ENCODE results near the gene OR5H1. TPM values are rescaled to one million over a fixed set of nuclear protein-coding genes. Genes with fewer than 3 reads are reported as not detected.

The OR5H1 gene
- total and polyA plus RNA-seq, 10 of the 15 experiments (the other 5 are each of a cell fraction or from before 2014, with no cell fraction given) = not detected

- BruUV-seq (replicated peaks) = no TSS peak
- intact Hi-C loops (cut with micrococcal nuclease; ENCODE audit: unreplicated experiment) = no loop called here
- Histone ChIP-seq H3K9ac (ENCODE audit: control insufficient read depth, insufficient read depth, low read length) (no peak overlapping the region), H3K27ac (ENCODE audit: control insufficient read depth, insufficient read depth) (no peak overlapping the region), H3K4me2 (ENCODE audit: control insufficient read depth, insufficient read depth) (no peak overlapping the region), H3K27me3 (replicated peaks in 1 of 2; ENCODE audit: control insufficient read depth in 2 of 2, insufficient read depth in 2 of 2, low read length in 1 of 2) (no peaks in the 10 kb centered on the region), H2AFZ (ENCODE audit: control insufficient read depth, low read depth, low read length) (no peak overlapping the region), H4K20me1 (ENCODE audit: control insufficient read depth, insufficient read depth) (no peaks in the 10 kb centered on the region), H3K4me3 (no peak overlapping the region), H3K4me1 (ENCODE audit: control insufficient read depth, insufficient read depth, low read length) (no peaks in the 10 kb centered on the region), H3K36me3 (ENCODE audit: control insufficient read depth in 2 of 2, insufficient read depth in 2 of 2, low read length in 1 of 2) (no peaks in the 10 kb centered on the region), H3K79me2 (ENCODE audit: control insufficient read depth, insufficient read depth, low read length) (no peaks in the 10 kb centered on the region), H3K9me3 (replicated peaks; ENCODE audit: control insufficient read depth, insufficient read depth, low read length) (no peaks in the 10 kb centered on the region)
- in situ Hi-C loops (cut with MboI) = no loop called here
- ChIA-PET CTCF (no interaction called here), SMC1A (ENCODE audit: uncharacterized antibody, unreplicated experiment) (no interaction called here), POLR2A (no interaction called here), RAD21 (ENCODE audit: unreplicated experiment) (no interaction called here)
- TF ChIP-seq E2F8 (IDR thresholded peaks at IDR 0.05; ENCODE audit: low read depth, partially characterized antibody) = no peak
- peak; percentile 59 for TF ChIP-seq SPI1 (IDR thresholded peaks at IDR 0.05; ENCODE audit: borderline replicate concordance, insufficient read depth, low read depth, low read length)
- WGBS (ENCODE audit: insufficient coverage, insufficient replicate concordance, low lambda C conversion rate, missing lambda C conversion rate) = 46% methylated on average over 3 of the region's 3 CpGs
- DNase-seq (ENCODE audit: low read depth, low spot score) (no peak), FAIRE-seq (no peak), ATAC-seq (no peak)
Measured at GRCh38 chr3:98180319-98180890, 49.9 kb downstream of the OR5H1 start.

DNA sequence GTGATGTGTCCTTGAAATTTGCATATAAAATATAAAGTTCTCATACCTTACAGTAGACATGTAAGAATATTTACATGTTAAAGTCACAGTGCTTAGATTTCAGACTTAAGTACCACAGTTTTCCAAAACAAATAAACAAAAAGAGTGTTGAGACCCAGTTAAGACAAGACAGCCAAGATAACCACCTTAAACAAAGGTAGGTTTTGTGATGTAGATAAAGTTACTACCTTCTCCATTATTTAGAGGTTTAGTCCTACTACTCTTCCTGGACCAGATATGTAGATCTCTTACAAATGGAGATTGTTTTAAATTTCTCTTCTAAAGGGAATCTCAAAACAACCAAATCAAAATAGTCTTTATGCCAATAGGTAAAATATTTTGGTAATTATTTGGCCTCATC lies 51.7 kb downstream of the OR5H1 start:
- H3K4me2 ChIP-seq (ENCODE audit: control insufficient read depth, insufficient read depth) = no peak overlapping the region
- SMC1A ChIA-PET (ENCODE audit: uncharacterized antibody, unreplicated experiment) = no interaction called here
- intact Hi-C loops (cut with micrococcal nuclease; ENCODE audit: unreplicated experiment) (no loop called here), in situ Hi-C loops (cut with MboI) (no loop called here)
- no peak for FAIRE-seq
- H3K9ac ChIP-seq (ENCODE audit: control insufficient read depth, insufficient read depth, low read length) = no peak overlapping the region
- no peak overlapping the region for H3K27ac ChIP-seq (ENCODE audit: control insufficient read depth, insufficient read depth)
- H3K4me1 ChIP-seq (ENCODE audit: control insufficient read depth, insufficient read depth, low read length) = no peaks in the 10 kb centered on the region
- H3K36me3 ChIP-seq (ENCODE audit: control insufficient read depth in 2 of 2, insufficient read depth in 2 of 2, low read length in 1 of 2) = no peaks in the 10 kb centered on the region
- no peak for ATAC-seq
- no peaks in the 10 kb centered on the region for H3K27me3 ChIP-seq (replicated peaks in 1 of 2; ENCODE audit: control insufficient read depth in 2 of 2, insufficient read depth in 2 of 2, low read length in 1 of 2)
- no peak for DNase-seq (ENCODE audit: low read depth, low spot score)
- H2AFZ ChIP-seq (ENCODE audit: control insufficient read depth, low read depth, low read length) = no peak overlapping the region
- BruUV-seq (replicated peaks) = no TSS peak
- no peaks in the 10 kb centered on the region for H3K79me2 ChIP-seq (ENCODE audit: control insufficient read depth, insufficient read depth, low read length)
- H3K4me3 ChIP-seq = no peak overlapping the region
- POLR2A ChIA-PET = no interaction called here
- no peaks in the 10 kb centered on the region for H4K20me1 ChIP-seq (ENCODE audit: control insufficient read depth, insufficient read depth)
- no peaks in the 10 kb centered on the region for H3K9me3 ChIP-seq (replicated peaks; ENCODE audit: control insufficient read depth, insufficient read depth, low read length)
- CTCF ChIA-PET = no interaction called here
- RAD21 ChIA-PET (ENCODE audit: unreplicated experiment) = no interaction called here
- TF ChIP-seq, protein P1, sequence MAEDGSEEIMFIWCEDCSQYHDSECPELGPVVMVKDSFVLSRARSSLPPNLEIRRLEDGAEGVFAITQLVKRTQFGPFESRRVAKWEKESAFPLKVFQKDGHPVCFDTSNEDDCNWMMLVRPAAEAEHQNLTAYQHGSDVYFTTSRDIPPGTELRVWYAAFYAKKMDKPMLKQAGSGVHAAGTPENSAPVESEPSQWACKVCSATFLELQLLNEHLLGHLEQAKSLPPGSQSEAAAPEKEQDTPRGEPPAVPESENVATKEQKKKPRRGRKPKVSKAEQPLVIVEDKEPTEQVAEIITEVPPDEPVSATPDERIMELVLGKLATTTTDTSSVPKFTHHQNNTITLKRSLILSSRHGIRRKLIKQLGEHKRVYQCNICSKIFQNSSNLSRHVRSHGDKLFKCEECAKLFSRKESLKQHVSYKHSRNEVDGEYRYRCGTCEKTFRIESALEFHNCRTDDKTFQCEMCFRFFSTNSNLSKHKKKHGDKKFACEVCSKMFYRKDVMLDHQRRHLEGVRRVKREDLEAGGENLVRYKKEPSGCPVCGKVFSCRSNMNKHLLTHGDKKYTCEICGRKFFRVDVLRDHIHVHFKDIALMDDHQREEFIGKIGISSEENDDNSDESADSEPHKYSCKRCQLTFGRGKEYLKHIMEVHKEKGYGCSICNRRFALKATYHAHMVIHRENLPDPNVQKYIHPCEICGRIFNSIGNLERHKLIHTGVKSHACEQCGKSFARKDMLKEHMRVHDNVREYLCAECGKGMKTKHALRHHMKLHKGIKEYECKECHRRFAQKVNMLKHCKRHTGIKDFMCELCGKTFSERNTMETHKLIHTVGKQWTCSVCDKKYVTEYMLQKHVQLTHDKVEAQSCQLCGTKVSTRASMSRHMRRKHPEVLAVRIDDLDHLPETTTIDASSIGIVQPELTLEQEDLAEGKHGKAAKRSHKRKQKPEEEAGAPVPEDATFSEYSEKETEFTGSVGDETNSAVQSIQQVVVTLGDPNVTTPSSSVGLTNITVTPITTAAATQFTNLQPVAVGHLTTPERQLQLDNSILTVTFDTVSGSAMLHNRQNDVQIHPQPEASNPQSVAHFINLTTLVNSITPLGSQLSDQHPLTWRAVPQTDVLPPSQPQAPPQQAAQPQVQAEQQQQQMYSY (CRISPR knock-in tag; IDR thresholded peaks at IDR 0.05) = no peak
- no peak for TF ChIP-seq NR2C1 (IDR thresholded peaks at IDR 0.05)
- TF ChIP-seq IKZF2 (IDR thresholded peaks at IDR 0.05) = no peak
- no peak for TF ChIP-seq SRF (IDR thresholded peaks at IDR 0.05; ENCODE audit: low read depth in 2 of 2, low read length in 2 of 2)
- no peak for TF ChIP-seq KLF5 (IDR thresholded peaks at IDR 0.05; ENCODE audit: partially characterized antibody)
- TF ChIP-seq HDAC2 (IDR thresholded peaks at IDR 0.05) = no peak
- no peak for TF ChIP-seq SREBF1 (IDR thresholded peaks at IDR 0.05; ENCODE audit: low read length)
- no peak for TF ChIP-seq IRF4 (IDR thresholded peaks at IDR 0.05; ENCODE audit: low read depth, low read length)
- no peak for TF ChIP-seq CHD2 (IDR thresholded peaks at IDR 0.05; ENCODE audit: borderline replicate concordance, low read depth, low read length)
- TF ChIP-seq MEF2B (IDR thresholded peaks at IDR 0.05; ENCODE audit: partially characterized antibody, poor library complexity, severe bottlenecking) = no peak
- TF ChIP-seq ZNF217 (IDR thresholded peaks at IDR 0.05) = no peak

Data from GM12878 (cell line).